Keratinocyte (primary cell): ENCODE data around the gene SLC1A3. TPM values are rescaled to one million over a fixed set of nuclear protein-coding genes. Genes with fewer than 3 reads are reported as not detected.

ENCODE experiments used
- DNase-seq: peaks from one replicate; pipeline ENCODE4 v3.0.0-alpha.2; 2011; ENCODE audit warnings: low read depth, missing footprints, low spot score
- FAIRE-seq: peaks from 2 replicates; lab custom pipeline; 2011; peaks lifted over from hg19 to GRCh38; lab: Jason Lieb, UNC
- H2AFZ ChIP-seq: 2 replicates; pipeline ENCODE4 v1.6.0; 2012; ENCODE audit warnings: low read length, control low read depth, inconsistent platforms; ENCODE audit not compliant: control insufficient read depth
- H3K27ac ChIP-seq: 2 replicates; pipeline ENCODE4 v1.5.1; 2011; ENCODE audit warnings: low read length; ENCODE audit not compliant: control insufficient read depth, insufficient read depth
- H3K27me3 ChIP-seq: 3 replicates; pipeline ENCODE4 v1.6.0; 2011; ENCODE audit warnings: low read length; ENCODE audit not compliant: control insufficient read depth, insufficient read depth; ENCODE audit errors: extremely low read depth
- H3K36me3 ChIP-seq, 2 experiments: 2 replicates in 1 of 2; 3 replicates in 1 of 2; pipeline ENCODE4 v1.5.1; 2011; ENCODE audit warnings: low read length in 2 of 2, mild to moderate bottlenecking in 1 of 2; ENCODE audit not compliant: control insufficient read depth in 2 of 2, insufficient read depth in 2 of 2; ENCODE audit errors: extremely low read depth in 1 of 2
- H3K4me1 ChIP-seq: 3 replicates; pipeline ENCODE4 v1.5.1; 2011; ENCODE audit warnings: low read length; ENCODE audit not compliant: control insufficient read depth, insufficient read depth; ENCODE audit errors: extremely low read depth
- H3K4me2 ChIP-seq: 3 replicates; pipeline ENCODE4 v1.6.0; 2011; ENCODE audit warnings: low read depth, low read length; ENCODE audit not compliant: control insufficient read depth, insufficient read depth; ENCODE audit errors: extremely low read depth
- H3K4me3 ChIP-seq, 3 experiments: fragments of 200-600 bp in 1 of 3; sonication (generic) in 1 of 3; 2 replicates in 2 of 3; 3 replicates in 1 of 3; pipeline ENCODE4 v1.5.1; 2011 to 2016; ENCODE audit warnings: low read length in 3 of 3, mild to moderate bottlenecking in 3 of 3, control low read depth in 2 of 3, inconsistent platforms in 1 of 3, low read depth in 1 of 3, mixed read lengths in 1 of 3, mixed run types in 1 of 3, moderate library complexity in 1 of 3; ENCODE audit not compliant: control insufficient read depth in 2 of 3, insufficient read depth in 2 of 3; ENCODE audit errors: extremely low read depth in 1 of 3
- H3K79me2 ChIP-seq: 2 replicates; pipeline ENCODE4 v1.6.0; 2012; ENCODE audit warnings: low read length; ENCODE audit not compliant: control insufficient read depth, insufficient read depth
- H3K9ac ChIP-seq: 3 replicates; pipeline ENCODE4 v1.6.0; 2011; ENCODE audit warnings: low read length; ENCODE audit not compliant: control insufficient read depth, insufficient read depth; ENCODE audit errors: extremely low read depth
- H3K9me1 ChIP-seq: 3 replicates; pipeline ENCODE4 v1.6.0; 2011; ENCODE audit warnings: low read length; ENCODE audit not compliant: control insufficient read depth, insufficient read depth; ENCODE audit errors: extremely low read depth
- H3K9me3 ChIP-seq: 2 replicates; pipeline ENCODE4 v1.5.1; 2012; ENCODE audit warnings: low read depth, low read length; ENCODE audit not compliant: control insufficient read depth
- H4K20me1 ChIP-seq: 3 replicates; pipeline ENCODE4 v1.6.0; 2011; ENCODE audit warnings: low read length; ENCODE audit not compliant: control insufficient read depth, insufficient read depth; ENCODE audit errors: extremely low read depth
- CTCF ChIP-seq, 3 experiments: IDR thresholded peaks in 1 of 3; conservative IDR thresholded peaks in 1 of 3; optimal IDR thresholded peaks in 1 of 3; 2 replicates in 2 of 3; 3 replicates in 1 of 3; pipeline versions ENCODE3 to v1.5.1; 2011; ENCODE audit warnings: low read length in 3 of 3, mild to moderate bottlenecking in 3 of 3, moderate library complexity in 2 of 3, control low read depth in 1 of 3, inconsistent platforms in 1 of 3; ENCODE audit not compliant: insufficient read depth in 2 of 3; ENCODE audit errors: extremely low read depth in 1 of 3
- EZH2 ChIP-seq: IDR thresholded peaks from one replicate; pipeline ENCODE4 v1.6.1; 2012; ENCODE audit warnings: inconsistent platforms, mild to moderate bottlenecking, low read length, moderate library complexity
- dilution Hi-C: fragments of 300-500 bp; cut with MboI; formaldehyde crosslinking; loops from one replicate; pipeline ENCODE4 v1.7.0; 2020; ENCODE audit warnings: low sequenced_read_pairs; ENCODE audit not compliant: extremely low pct_ligation_motif_present
- polyA plus RNA-seq, 5 experiments: library from polyadenylated mRNA; depleted of rRNA in 3 of 5; stranded (reverse) in 3 of 5; stranded (forward) in 1 of 5; unstranded in 1 of 5; fragments of >200 nt; gene quantifications; 1 replicate in 1 of 5; 2 replicates in 3 of 5; 3 replicates in 1 of 5; pipeline versions ENCODE4 v1.2.1 to v1.2.3, GENCODE V29; 2011 to 2012; ENCODE audit warnings: missing spikeins in 2 of 5, low read depth in 1 of 5, low replicate concordance in 1 of 5

Gene SLC1A3
- polyA plus RNA-seq, 1 donor (not counting 4 experiments of a cell fraction or from before 2014, with no cell fraction given): 22.2 TPM

GRCh38 chr5:36686881-36687280 is 80.5 kb downstream of the SLC1A3 start:
- H3K4me3 ChIP-seq: no peak overlapping the region
- H3K36me3 ChIP-seq: peaks cover 0 to 2% of the 10 kb centered on the region in 2 experiments
- no peaks in the 10 kb centered on the region for H3K9me3 ChIP-seq
- H3K9ac ChIP-seq: no peak overlapping the region
- H3K27me3 ChIP-seq: no peaks in the 10 kb centered on the region
- peaks cover 18% of the 10 kb centered on the region for H3K4me1 ChIP-seq
- H3K9me1 ChIP-seq: no peaks in the 10 kb centered on the region
- FAIRE-seq (no peak), DNase-seq (no peak)
- dilution Hi-C loops: no loop called here
- no peak overlapping the region for H2AFZ ChIP-seq
- H4K20me1 ChIP-seq: no peaks in the 10 kb centered on the region
- H3K4me2 ChIP-seq: no peak overlapping the region
- no peaks in the 10 kb centered on the region for H3K79me2 ChIP-seq
- TF ChIP-seq EZH2 (no peak), CTCF (optimal IDR thresholded peaks at IDR 0.05 in 1 of 3, IDR thresholded peaks at IDR 0.05 in 1 of 3, conservative IDR thresholded peaks at IDR 0.05 in 1 of 3; ENCODE audit: extremely low read depth in 1 of 3, insufficient read depth in 2 of 3, low read length in 3 of 3) (no peak)
- no peak overlapping the region for H3K27ac ChIP-seq

- Histone ChIP-seq H3K9ac (no peak overlapping the region), H2AFZ (no peak overlapping the region), H3K9me3 (no peaks in the 10 kb centered on the region), H3K27me3 (no peaks in the 10 kb centered on the region), H3K9me1 (no peaks in the 10 kb centered on the region), H3K4me3 (no peak overlapping the region), H3K36me3 (peaks cover 0 to 2% of the 10 kb centered on the region in 2 experiments), H3K4me1 (peaks cover 23% of the 10 kb centered on the region), H3K4me2 (no peak overlapping the region), H3K79me2 (no peaks in the 10 kb centered on the region), H4K20me1 (no peaks in the 10 kb centered on the region), H3K27ac (no peak overlapping the region)
- TF ChIP-seq EZH2: no peak
- TF ChIP-seq CTCF (optimal IDR thresholded peaks at IDR 0.05 in 1 of 3, IDR thresholded peaks at IDR 0.05 in 1 of 3, conservative IDR thresholded peaks at IDR 0.05 in 1 of 3; ENCODE audit: extremely low read depth in 1 of 3, insufficient read depth in 2 of 3, low read length in 3 of 3): peak; percentile 30 to 48 (median 41)
- DNase-seq (no peak), FAIRE-seq (no peak)
- dilution Hi-C loops: no loop called here
These were observed 82.3 kb downstream of the SLC1A3 start for GRCh38 chr5:36688722-36689121.
